GM18870 (cell line): Measurements from ENCODE around the gene COPB2.
A peak's percentile ranks its signal among the peaks of the same experiment; 100 is the strongest.
"Not testable (repeated sequence)": the region's sequence is repeated elsewhere in the genome, so short reads cannot be mapped to it uniquely, and the experiment has no call there.

Source experiments
- ATAC-seq: cut with Tn5 transposase; IDR thresholded peaks from one replicate; pipeline ENCODE4 v1.9.1; 2021; ENCODE audit warnings: moderate library complexity; ENCODE audit not compliant: unreplicated experiment

The COPB2 gene

DNA sequence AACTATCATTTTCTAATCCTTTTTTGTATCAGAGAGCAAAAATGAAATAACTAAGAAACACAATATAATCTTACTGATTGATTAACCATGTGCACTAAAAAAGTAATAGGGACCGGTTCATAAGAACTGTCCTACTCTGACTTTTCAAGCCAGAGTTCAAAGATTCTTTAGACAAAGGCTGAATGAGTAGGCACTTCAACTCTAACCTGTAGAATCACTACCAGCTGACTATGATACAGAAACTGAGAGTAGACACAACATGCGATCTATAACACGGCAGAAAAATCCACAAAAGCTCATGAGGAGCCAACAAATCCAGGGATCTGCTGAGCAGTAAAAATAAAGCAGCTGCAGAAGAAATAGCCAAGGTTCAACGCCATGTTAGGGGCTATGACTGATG lies 8.9 kb downstream of the COPB2 start:
- ATAC-seq, result no peak

DNA sequence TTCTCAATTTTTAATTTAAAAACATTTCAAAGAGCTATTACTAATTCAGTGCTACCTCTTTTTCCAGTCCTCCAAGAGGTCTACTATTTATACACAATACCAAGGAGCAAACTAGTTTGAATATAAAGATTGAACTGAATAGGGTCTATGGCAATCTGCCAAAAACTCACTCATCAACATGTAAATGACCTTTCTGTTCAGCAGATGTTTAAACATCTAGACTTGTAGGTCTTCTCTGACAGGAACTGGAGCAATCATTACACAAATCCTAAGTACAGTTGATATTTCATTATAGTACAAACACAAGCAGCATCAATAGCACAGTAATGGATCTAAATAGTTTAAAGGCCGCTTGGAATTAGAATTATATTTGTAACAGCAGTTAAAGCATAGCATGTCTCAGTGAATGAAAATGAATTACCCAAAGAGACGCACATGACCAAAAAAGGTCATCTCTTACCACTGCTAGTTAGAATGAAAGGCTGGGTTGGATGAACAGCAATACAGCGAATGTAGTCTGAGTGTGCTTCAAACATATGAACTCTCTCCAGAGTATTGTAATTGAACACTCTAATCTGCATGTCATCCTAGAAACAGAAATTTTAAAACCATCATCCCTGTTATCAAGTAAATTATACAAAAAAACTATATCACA lies 10.7 kb downstream of the COPB2 start:
- ATAC-seq, result no peak

DNA sequence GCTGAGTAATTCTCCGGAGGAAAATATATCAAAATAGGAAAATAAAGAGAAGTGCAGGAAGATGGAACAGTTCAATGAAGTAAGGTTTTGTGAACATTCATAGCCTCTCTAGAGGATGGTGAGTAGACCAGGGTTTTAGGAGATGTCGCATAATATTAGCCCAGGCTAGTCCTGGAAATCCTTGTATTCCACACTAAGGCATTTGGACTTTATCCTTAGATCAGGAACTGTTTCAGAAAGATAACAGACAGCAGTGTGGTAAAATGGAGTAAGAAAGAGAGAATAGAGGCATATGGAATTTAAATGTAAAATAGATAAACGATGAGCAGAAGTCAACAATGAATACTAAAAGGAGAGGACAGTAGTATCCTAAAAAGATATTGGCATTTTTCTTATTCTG lies 12.1 kb downstream of the COPB2 start:
- no peak for ATAC-seq

DNA sequence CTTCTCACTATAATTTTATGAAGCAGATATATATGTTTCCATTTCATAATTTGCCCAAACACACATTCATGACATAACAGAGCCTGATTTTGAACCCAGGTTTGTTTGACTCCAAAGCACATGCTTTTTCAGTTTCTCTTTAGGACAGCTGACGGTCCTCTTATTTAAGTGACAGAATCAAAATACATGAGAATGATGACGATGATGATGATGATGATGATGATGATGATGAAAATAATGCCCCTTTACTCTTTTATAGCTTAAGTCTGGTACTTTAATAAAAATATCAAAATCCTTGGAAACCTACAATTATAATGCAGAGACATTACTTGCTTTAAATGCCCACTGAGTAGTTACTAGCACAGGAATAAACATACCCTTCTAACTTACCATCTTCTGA lies 15.3 kb downstream of the COPB2 start:
- ATAC-seq, result no peak

DNA sequence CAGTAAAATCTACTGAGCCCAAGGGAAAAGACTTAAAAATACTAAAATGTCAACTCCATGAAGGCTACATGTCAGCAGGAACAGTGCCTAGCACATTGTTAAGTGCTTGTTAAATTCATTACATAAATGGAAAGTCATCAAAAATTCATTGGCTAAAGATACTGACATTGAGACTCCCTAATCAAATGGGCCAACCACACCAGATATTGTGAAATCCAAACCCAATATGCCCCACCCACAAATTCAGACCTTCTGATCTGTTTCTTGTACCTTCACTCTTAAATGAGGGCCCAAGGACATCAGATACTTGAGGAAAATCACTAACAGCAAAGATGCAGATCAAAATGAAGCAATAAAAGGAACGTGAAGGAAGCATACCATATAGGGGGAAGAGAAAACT lies 24.9 kb downstream of the COPB2 start:
- no peak for ATAC-seq

DNA sequence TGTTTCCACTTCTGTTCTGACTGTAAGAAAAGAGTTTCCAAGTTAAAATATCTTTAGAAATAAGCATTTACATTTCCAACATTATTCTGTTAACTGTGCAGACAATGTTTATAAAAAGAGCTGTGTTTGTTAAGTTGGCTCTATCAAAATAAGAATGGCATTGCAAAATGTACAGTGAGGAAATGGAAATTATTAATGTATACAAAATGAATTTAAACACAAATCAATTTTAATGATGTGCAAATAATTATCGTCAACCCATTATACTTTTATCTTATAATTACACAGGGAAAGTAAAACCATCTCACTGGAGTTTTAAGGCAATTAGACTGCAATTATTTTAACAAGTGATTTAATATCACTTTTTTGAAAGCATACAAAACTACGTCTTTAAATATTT lies 28.2 kb downstream of the COPB2 start:
- no peak for ATAC-seq

DNA sequence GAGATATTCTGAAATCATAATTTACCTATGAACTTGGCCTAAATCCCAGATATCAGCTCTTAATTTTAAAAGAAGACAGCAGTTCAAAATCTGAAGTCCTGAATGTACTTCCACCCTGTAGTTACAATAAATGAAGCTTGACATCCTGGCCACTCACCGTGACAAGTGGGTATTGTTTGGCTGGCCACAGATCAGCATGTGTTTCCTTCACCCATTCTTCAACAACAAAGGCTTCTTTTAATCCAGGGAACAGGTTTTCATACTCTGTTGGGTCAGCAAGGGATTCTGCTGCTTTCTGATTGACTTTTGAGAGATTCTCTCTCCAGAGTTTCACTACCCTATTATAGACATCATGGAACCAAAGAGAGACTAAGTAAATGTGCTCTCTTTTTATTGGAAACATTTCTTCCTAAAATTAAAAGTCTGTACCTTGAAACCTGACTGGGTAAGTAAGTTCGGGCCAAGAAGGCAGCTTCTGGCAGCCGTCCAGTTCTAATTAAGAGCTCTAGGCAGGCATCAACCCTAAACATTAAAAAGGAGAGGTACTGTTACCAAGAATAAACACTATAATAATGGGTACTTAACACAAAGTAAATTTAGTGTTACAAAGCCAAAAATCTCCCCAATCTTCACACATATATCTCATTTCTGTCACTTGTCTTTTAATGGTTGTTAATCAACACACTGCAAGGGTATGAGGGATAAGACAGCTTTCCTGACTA lies 30.4 kb downstream of the COPB2 start:
- ATAC-seq, result no peak

DNA sequence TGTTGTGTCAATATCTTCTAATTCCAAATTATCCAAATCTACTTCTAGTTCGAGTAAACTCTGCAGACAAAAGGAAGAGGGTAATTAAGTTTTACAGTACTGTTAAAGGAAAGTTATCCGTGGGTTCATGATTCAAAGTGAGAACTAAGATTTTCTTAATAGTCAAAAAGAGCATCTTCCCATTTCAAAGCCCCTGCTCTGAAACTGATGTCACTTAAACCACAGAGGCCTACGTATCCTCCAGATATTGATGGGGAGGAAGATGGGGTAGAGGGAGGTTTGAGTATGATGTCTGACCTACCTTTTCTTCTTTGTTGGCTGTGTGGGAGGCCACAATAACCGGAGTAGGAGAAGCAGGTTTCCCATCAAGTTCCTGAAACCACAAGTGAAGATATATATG lies 31.5 kb downstream of the COPB2 start:
- no peak for ATAC-seq

DNA sequence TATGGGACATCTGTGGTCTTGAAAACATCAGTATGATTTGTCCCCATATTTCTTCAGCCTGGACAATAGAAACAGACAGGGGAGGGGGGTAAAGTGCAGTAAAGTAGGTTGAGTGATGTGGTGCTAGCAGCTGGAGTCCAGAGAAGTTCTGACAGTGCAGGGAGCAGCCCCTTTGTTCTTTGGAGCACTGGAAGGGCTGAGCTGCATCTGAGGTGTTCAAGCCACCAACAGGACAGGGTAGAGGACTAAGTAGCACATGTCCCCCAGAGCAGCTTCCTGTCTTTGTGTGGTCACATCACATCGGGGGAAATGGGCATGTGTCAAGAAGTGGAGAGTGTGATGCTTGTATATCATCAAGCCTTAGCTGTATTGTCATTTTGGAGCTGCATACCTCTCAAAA lies 33.6 kb downstream of the COPB2 start:
- no peak for ATAC-seq

DNA sequence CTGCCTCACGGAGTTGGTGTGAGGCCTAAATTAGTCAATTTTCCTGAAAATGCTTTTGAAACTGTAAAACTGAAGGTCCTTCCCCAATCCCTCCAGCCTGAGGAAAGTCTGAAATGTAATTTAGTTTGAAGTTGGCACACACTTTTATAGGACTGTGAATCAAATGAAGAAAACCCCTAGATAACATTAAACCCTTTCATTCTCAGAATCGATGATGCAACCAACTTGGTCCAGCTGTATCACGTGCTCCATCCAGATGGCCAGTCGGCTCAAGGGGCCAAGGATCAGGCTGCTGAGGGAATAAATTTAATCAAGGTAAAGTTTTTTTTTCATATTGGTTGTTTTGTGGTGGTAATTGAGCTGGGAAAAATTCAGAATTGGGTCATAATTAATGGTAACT lies 34.0 kb downstream of the COPB2 start:
- no peak for ATAC-seq

DNA sequence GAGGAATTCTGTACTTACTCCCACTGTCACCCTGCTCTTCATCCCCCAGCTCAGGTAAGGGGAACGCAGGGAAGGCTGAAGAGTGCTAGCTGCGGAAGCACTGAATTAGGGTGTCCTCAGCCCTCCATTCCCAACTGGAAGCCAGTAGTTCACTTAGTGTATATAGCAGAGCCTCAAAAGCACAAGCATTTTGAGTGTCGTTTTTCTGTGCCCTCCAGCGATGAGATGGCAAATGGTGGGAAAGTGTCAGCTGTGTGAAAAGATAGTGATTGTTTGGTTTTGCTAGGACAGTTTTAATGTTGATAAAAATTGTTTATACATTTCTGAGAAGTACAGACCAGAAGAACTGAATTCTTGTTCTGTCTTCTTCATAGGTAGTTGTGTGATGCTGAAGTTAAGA lies 34.8 kb downstream of the COPB2 start:
- no peak for ATAC-seq

DNA sequence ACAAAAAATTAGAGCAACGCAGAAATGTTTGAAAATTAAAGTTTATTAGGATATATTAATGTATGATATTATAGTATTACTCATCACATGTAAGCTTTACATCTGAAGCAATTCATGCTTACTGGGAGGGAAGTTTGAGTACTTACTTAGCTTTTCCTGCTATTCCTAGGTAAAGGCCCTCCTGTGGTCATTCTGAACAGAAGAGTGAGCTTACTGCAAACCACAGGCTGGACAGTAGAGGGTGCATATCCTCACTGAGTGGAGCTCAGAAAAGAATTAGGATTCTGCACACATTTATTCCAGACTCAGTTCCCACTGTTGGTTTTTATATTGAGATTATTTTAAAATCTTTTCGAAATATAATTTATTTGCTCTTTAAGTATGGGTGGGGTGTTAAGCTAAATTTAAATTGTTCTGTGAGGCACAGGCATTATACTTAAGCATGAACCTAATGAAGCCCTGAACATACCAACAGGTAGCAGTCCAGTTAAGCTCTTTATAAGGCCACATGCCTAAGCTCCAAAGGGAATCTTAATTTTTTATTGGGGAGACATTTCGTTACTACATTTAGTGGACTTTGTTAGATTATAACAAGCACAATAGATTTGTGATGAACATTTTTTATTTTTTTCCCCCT lies 35.4 kb downstream of the COPB2 start:
- no peak for ATAC-seq

DNA sequence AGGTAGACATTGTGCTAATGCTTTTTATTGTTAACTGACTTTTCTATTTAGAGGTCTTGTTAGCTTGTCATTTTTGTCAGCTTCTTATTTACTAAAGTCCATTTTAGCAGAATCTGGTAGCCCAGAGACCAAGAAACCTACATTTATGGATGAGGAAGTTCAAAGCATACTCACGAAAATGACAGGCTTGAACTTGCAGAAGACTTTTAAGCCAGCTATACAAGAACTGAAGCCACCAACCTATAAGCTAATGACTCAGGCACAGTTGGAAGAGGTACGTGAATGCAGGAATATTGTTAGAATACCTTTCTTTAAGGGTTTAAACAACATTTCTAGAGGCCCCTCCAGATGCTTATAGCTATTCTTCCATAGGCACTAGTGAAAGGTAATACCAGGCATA lies 42.7 kb downstream of the COPB2 start:
- ATAC-seq, result no peak

DNA sequence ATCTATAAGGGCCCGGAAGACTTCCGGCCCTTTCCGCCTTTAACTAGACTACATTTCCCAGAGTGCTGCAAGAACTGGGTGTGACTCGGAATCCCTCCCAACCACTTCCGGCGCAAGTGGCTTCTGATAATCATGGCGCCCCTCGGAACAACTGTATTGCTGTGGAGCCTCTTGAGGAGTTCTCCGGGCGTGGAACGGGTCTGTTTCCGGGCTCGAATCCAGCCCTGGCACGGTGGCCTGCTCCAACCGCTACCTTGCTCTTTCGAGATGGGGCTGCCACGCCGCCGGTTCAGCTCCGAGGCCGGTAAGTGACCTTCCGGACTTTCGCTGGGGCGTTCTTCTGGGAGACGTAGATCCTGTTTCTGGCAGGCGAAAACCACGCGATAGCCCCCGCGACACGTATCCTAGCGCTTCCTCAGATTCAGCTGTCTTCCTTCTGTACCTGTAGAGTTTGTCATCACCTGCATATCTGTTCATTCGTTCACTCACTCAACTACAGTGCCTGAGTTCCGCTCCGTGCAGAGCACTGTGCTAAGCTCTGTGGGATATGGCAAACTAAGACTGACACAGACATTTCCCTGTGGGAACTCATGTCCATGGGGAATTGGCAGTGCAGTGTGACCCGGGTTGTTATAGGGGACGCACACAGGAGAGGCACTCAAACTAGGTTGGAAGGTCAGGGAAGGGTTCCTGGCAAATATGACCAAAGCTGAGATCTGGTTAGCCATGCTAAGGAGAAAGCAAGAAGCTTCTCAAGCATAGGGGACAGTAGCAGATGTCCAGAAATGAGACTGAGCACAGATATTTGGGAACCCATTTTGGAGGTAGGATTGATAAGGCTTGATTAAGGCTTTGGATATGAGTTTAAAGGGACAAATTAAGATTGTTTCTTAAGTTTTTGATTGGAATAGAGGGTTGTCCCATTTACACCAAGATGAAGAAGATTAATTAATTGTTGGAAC lies 45.3 kb downstream of the COPB2 start, which contains the start of gene MRPS22:
Gene MRPS22 (plus strand): TSS at position 126 of the 962 bp plus-strand sequence. CDS start 7 bp downstream, at position 133.
- peak; percentile 91 for ATAC-seq

DNA sequence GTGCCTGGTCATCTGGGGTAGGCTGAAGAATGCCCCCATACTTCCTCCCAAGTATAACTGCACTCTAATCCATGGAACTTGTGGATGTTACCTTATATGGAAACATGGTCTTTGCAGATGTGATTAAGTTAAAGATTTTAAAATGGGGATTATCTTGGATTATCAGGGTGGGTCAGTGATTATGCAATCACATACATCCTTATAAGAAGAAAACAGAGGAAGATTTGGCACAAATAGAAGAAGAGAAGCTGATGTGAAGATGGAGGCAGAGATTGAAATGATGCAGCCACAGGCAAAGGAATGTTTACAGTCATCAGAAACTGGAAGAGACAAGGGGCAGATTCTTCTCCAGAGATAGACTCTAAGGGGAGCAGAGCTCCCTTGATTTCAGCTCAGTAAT lies 47.4 kb downstream of the COPB2 start:
- ATAC-seq, result no peak

DNA sequence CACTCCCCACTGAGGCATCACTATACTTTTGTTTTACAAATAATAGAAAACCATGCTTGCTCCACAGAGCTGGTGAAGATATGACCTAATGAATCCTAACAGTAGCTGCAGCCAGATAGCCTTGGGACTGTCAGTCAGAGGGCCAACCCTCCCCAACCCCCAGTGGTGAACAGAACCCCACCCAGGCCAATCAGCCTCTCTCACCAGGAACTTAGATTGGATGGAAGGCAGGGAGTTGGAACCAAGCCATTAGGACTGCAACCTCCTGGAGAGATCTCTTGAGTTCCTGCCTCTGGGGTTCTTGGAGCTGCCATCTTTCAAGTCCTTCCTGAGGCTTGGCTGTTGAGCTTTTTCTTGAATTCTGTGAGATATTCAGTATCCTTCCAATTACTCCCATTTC lies 48.7 kb downstream of the COPB2 start:
- no peak for ATAC-seq

DNA sequence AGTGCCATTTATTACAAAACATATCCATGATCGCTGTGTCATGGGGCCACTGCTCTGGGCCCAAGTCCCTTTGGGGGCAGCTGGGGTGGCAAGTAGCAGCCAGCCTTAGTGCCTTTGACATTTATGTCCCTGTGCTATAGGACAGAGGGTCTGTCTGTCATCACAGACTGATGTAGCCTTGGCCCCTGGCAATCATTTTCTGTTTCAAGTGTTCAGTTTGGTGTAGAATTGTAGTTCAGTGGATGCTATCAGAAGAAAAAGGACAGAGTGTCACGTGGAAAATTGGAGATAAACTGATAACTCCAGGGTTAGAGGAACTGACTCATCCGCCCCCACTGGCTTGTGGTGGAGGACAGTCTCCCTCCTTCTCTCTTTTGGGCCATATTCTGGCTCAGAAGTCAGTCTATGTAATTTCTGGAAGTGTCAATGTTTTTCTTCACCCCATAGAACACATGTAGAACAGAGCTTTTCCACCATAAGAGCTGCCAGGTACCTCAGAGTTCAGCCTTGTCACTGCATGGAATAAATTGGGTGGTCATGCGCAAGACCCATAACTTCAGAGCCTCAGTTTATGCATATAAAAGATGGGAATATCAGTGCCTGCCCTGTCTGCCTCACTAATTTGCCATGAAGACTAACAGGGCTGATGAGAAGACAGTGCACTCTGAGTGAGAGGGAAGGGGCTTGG lies 50.1 kb downstream of the COPB2 start:
- ATAC-seq, result no peak

DNA sequence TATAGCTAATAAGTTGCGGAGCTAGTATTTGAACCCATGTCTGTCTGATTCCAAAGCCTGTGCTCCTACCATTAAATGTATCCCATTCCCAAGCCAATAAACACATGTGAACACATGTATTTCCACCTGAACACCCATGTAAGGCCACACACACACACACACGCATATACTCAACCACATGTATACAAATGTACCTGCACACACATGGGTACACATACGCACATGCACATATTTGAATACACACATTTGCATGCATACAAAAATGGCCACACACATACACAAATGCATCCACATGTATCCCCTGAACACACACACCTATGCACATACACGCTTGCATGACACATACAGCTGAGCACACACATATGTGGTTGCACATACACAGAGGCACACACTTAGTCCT lies 51.0 kb downstream of the COPB2 start:
- ATAC-seq, result no peak

DNA sequence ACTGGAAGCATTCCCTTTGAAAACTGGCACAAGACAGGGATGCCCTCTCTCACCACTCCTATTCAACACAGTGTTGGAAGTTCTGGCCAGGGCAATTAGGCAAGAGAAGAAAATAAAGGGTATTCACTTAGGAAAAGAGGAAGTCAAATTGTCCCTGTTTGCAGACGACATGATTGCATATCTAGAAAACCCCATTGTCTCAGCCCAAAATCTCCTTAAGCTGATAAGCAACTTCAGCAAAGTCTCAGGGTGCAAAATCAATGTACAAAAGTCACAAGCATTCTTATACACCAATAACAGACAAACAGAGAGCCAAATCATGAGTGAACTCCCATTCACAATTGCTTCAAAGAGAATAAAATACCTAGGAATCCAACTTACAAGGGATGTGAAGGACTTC lies 54.8 kb downstream of the COPB2 start:
- ATAC-seq, result not testable (repeated sequence)

DNA sequence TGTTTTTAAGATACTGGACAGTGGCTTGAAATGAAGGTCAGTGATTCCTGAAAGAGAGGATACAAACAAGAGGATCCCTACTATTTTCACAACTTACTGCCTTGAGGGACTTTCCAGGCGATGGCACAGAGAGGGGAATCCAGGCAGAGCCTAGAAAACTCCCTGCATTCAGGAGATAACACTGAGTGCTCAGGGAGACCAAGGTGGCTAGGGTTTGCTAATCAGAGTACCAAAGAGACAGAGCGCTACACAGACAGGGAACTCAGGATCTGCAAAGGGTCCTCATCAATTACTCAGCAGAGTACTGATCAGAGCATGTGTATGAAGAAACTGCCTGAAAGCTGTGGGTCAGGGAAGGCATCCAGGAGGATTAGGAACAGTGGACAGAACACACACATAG lies 57.4 kb downstream of the COPB2 start:
- ATAC-seq, result no peak
